A673 (cell line): ENCODE results near the gene PLXDC2.

ENCODE experiments used
- EZH2 ChIP-seq: fragments of 200-600 bp; sonication (generic); IDR thresholded peaks from 2 replicates; pipeline ENCODE4 v1.6.1; 2017; ENCODE audit warnings: borderline replicate concordance, low read depth, mild to moderate bottlenecking, mixed read lengths, antibody characterized with exemption, low read length; ENCODE audit not compliant: poor library complexity, severe bottlenecking
- TF ChIP-seq, protein P1 (sequence below): fragments of 300-800, 200-600 bp; sonication (generic); conservative IDR thresholded peaks from 2 replicates; pipeline ENCODE4 v1.5.1; 2017; ENCODE audit warnings: low read depth, mild to moderate bottlenecking, antibody characterized with exemption, low read length, moderate library complexity, mixed read lengths

DNA sequence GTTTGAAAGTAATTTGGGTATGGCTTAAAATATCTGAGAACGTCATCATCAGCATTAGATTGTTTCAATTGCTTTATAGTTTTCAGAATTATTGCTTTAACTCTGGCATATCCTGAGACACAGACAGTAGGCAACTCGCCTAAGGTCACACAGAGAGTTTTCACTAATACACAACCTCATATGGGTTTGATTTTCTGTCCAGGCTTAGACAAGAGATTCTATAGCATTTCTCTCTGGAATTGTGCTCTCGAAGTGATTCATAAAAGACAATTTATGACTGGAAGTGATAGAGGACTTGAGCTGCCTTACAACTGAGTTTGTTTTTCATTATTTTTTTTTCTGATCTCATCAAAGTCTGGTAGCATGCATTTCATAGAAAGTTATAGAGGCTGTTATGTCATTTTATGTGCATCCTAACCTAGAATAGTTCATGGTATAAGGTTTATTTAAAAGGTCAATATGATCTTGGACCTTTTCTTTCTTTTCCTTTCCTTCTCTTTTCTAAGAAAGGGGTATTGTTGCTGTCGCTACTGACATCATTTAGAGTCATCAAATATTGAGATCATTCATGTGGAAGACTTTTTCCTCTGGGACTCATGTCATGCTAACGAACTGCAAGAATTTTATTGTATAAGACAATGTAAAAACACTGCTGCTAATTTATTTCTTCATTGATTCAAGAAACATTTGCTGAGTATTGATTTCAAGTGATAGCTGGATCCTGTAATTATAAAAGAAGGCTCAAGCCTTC lies 278.2 kb downstream of the PLXDC2 start:
- TF ChIP-seq, protein P1, sequence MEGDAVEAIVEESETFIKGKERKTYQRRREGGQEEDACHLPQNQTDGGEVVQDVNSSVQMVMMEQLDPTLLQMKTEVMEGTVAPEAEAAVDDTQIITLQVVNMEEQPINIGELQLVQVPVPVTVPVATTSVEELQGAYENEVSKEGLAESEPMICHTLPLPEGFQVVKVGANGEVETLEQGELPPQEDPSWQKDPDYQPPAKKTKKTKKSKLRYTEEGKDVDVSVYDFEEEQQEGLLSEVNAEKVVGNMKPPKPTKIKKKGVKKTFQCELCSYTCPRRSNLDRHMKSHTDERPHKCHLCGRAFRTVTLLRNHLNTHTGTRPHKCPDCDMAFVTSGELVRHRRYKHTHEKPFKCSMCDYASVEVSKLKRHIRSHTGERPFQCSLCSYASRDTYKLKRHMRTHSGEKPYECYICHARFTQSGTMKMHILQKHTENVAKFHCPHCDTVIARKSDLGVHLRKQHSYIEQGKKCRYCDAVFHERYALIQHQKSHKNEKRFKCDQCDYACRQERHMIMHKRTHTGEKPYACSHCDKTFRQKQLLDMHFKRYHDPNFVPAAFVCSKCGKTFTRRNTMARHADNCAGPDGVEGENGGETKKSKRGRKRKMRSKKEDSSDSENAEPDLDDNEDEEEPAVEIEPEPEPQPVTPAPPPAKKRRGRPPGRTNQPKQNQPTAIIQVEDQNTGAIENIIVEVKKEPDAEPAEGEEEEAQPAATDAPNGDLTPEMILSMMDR, result no peak
- TF ChIP-seq EZH2, result no peak
